A673 (cell line): Measurements from ENCODE around the gene VTI1A. TPM values are rescaled to one million over a fixed set of nuclear protein-coding genes. Genes with fewer than 3 reads are reported as not detected.
A peak's percentile ranks its signal among the peaks of the same experiment; 100 is the strongest.

Experiments
- BruUV-seq: library from RNA; stranded (reverse); fragments of 400-500 nt; replicated peaks from 2 replicates; lab custom pipeline; 2021; lab: Mats Ljungman, UMichigan
- CTCF ChIA-PET: fragments of 300-600 bp; sonication (Branson Sonifier 250); formaldehyde crosslinking; loops from one replicate; lab custom pipeline; 2022; ENCODE audit warnings: antibody characterized with exemption; lab: Charles Lee
- POLR2A ChIA-PET: fragments of 300-600 bp; sonication (Branson Sonifier 250); formaldehyde crosslinking; loops from one replicate; lab custom pipeline; 2022; ENCODE audit warnings: antibody characterized with exemption; ENCODE audit not compliant: low non-redundant PET; lab: Charles Lee
- DNase-seq: peaks from one replicate; pipeline ENCODE4 v3.0.0-alpha.2; 2015; ENCODE audit warnings: low spot score
- H3K27ac ChIP-seq: fragments of 200-600 bp; sonication (generic); 2 replicates; pipeline ENCODE4 v1.5.1; 2016; ENCODE audit warnings: mixed run types, low read depth, mild to moderate bottlenecking, mixed read lengths, antibody characterized with exemption, low read length; ENCODE audit not compliant: poor library complexity, severe bottlenecking
- H3K27me3 ChIP-seq: fragments of 200-600 bp; sonication (generic); replicated peaks from 2 replicates; pipeline ENCODE4 v1.6.1; 2017; ENCODE audit warnings: mixed run types, low read depth, mild to moderate bottlenecking, mixed read lengths, antibody characterized with exemption, low read length; ENCODE audit not compliant: insufficient read depth, poor library complexity
- H3K36me3 ChIP-seq: fragments of 200-600 bp; sonication (generic); 2 replicates; pipeline ENCODE4 v1.6.1; 2016; ENCODE audit warnings: mixed run types, mild to moderate bottlenecking, mixed read lengths, antibody characterized with exemption, low read length; ENCODE audit not compliant: insufficient read depth, poor library complexity, severe bottlenecking
- H3K4me1 ChIP-seq: fragments of 200-600 bp; sonication (generic); 2 replicates; pipeline ENCODE4 v1.6.1; 2017; ENCODE audit warnings: mixed run types, mild to moderate bottlenecking, mixed read lengths, antibody characterized with exemption, low read length; ENCODE audit not compliant: insufficient read depth, poor library complexity, severe bottlenecking
- H3K4me3 ChIP-seq: fragments of 200-600 bp; sonication (generic); 2 replicates; pipeline ENCODE4 v1.5.1; 2016; ENCODE audit warnings: low read depth, mixed run types, mild to moderate bottlenecking, mixed read lengths, low read length; ENCODE audit not compliant: poor library complexity, severe bottlenecking
- H3K9me3 ChIP-seq: fragments of 200-600 bp; sonication (generic); 2 replicates; pipeline ENCODE4 v1.6.1; 2016; ENCODE audit warnings: mixed run types, low read depth, mild to moderate bottlenecking, mixed read lengths, antibody characterized with exemption, low read length; ENCODE audit not compliant: poor library complexity, severe bottlenecking
- EZH2 ChIP-seq: fragments of 200-600 bp; sonication (generic); IDR thresholded peaks from 2 replicates; pipeline ENCODE4 v1.6.1; 2017; ENCODE audit warnings: borderline replicate concordance, low read depth, mild to moderate bottlenecking, mixed read lengths, antibody characterized with exemption, low read length; ENCODE audit not compliant: poor library complexity, severe bottlenecking
- intact Hi-C: fragments of 100-400 bp; cut with micrococcal nuclease; formaldehyde crosslinking; loops from one replicate; pipeline ENCODE4 v1.10.0; 2022; ENCODE audit not compliant: unreplicated experiment
- total RNA-seq: library from RNA; stranded (reverse); gene quantifications from 2 replicates; pipeline ENCODE4 v1.2.3, GENCODE V29; 2021
- TF ChIP-seq, protein P1 (sequence below): fragments of 300-800, 200-600 bp; sonication (generic); conservative IDR thresholded peaks from 2 replicates; pipeline ENCODE4 v1.5.1; 2017; ENCODE audit warnings: low read depth, mild to moderate bottlenecking, antibody characterized with exemption, low read length, moderate library complexity, mixed read lengths

The VTI1A gene
- total RNA-seq, 1 experiment from 2014 or later, result 38.7 TPM

DNA sequence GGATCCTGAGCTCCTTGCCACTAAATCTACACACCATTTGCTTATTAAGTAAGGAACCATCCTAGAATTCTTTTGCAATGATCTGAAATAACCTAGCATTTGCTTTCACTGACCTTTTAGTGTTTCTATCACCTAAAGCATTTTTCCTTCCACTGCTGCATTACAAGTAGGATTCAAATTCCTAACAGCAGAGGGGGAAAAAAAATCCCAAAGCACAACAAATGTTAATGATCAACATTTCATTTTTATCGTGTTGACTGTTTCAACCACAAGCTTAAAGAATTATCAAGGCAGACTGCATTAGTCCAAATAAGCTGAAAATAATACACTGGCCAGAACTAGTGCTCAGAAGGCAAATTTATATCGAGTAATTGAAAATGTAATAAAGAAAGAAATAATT is 328.4 kb downstream of the VTI1A start:
- Histone ChIP-seq H3K27ac (no peak overlapping the region), H3K36me3 (no peaks in the 10 kb centered on the region), H3K4me1 (peaks cover 11% of the 10 kb centered on the region), H3K27me3 (no peaks in the 10 kb centered on the region), H3K4me3 (no peak overlapping the region), H3K9me3 (no peaks in the 10 kb centered on the region)
- ChIA-PET POLR2A (no interaction called here), CTCF (no interaction called here)
- DNase-seq, result no peak
- intact Hi-C loops, result no loop called here
- TF ChIP-seq, protein P1, sequence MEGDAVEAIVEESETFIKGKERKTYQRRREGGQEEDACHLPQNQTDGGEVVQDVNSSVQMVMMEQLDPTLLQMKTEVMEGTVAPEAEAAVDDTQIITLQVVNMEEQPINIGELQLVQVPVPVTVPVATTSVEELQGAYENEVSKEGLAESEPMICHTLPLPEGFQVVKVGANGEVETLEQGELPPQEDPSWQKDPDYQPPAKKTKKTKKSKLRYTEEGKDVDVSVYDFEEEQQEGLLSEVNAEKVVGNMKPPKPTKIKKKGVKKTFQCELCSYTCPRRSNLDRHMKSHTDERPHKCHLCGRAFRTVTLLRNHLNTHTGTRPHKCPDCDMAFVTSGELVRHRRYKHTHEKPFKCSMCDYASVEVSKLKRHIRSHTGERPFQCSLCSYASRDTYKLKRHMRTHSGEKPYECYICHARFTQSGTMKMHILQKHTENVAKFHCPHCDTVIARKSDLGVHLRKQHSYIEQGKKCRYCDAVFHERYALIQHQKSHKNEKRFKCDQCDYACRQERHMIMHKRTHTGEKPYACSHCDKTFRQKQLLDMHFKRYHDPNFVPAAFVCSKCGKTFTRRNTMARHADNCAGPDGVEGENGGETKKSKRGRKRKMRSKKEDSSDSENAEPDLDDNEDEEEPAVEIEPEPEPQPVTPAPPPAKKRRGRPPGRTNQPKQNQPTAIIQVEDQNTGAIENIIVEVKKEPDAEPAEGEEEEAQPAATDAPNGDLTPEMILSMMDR, result no peak
- no peak for TF ChIP-seq EZH2
- no TSS peak for BruUV-seq

DNA sequence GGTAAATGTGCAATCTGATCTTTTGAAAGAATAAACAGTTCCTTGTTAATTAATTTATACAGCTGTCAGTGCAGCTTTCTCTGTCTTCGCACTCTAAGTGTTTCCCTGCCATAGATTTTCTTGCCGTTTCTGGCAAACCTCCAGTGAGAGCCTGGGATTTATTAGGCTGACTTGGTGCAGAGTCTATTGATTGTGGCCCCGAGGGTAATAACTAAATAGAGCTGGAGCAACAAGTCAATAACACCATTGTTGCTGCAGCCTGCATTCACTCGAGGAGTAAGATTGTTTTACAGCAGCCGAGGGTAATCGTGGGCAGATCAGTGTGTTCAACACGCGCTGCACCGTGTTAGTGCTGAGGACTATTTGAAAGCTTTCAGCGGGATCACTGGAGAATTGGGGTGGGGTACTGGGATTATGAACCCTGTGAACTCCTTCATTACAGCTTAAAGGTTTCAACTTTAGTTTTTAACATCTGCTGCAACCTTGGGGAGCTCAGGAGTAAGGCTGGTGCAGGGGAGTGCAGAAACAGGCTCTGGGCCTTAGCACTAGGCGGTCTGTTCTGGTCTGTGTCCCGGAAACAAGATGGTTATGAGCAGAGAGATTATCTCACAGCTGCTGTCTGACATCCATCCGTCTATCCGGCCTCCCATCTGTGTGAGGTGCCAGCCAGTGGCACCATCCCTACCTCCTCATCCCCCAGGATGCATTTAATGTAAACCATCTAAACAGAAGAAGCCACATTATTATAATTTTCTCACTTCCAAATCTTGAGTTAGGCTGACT is 329.1 kb downstream of the VTI1A start:
- POLR2A ChIA-PET, result no interaction called here
- no peak overlapping the region for H3K4me3 ChIP-seq
- intact Hi-C loops, result no loop called here
- no peak overlapping the region for H3K27ac ChIP-seq
- peaks cover 11% of the 10 kb centered on the region for H3K4me1 ChIP-seq
- CTCF ChIA-PET, result no interaction called here
- H3K36me3 ChIP-seq, result no peaks in the 10 kb centered on the region
- no peak for TF ChIP-seq EZH2
- TF ChIP-seq, protein P1, result no peak
- no TSS peak for BruUV-seq
- no peaks in the 10 kb centered on the region for H3K9me3 ChIP-seq
- peak; percentile 45 for DNase-seq
- H3K27me3 ChIP-seq, result no peaks in the 10 kb centered on the region

DNA sequence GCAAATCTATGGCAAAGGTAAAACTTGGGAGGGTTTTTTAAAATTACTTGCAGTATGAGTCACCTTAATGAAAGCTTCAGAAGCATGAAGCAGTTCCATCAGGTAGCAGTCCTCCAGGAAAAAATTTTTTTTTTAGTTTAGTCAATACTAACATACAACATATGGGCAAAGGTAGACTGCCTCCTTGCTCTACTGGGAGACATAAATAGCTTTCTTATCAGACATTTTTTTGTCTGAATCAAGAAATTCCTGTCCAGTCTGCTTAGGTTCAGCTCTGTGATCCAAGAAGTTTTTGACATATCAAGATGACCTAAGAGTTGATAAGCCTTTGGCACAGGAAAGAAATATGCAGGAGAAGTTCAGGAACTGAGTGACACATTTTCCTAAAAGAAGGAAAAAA is 331.6 kb downstream of the VTI1A start:
- CTCF ChIA-PET, result no interaction called here
- DNase-seq, result no peak
- Histone ChIP-seq H3K4me1 (peaks cover 11% of the 10 kb centered on the region), H3K27ac (no peak overlapping the region), H3K36me3 (no peaks in the 10 kb centered on the region), H3K9me3 (no peaks in the 10 kb centered on the region), H3K27me3 (no peaks in the 10 kb centered on the region), H3K4me3 (no peak overlapping the region)
- POLR2A ChIA-PET, result no interaction called here
- TF ChIP-seq, protein P1, result no peak
- TF ChIP-seq EZH2, result no peak
- no TSS peak for BruUV-seq
- intact Hi-C loops, result no loop called here
